GM12878 (cell line): Measurements from ENCODE around the gene EXOSC1. TPM values are rescaled to one million over a fixed set of nuclear protein-coding genes. Genes with fewer than 3 reads are reported as not detected.

Experiments
- ATAC-seq: fragments of 200-7000 bp; cut with Tn5 transposase; 3 replicates; pipeline ENCODE4 v1.9.1; 2020; ENCODE audit warnings: mild to moderate bottlenecking, moderate library complexity
- BruUV-seq: library from RNA; stranded (reverse); fragments of 400-500 nt; replicated peaks from 2 replicates; lab custom pipeline; 2021; lab: Mats Ljungman, UMichigan
- CTCF ChIA-PET: fragments of 300-600 bp; sonication (Branson Sonifier 250); formaldehyde crosslinking; extraction: SDS; loops from one replicate; lab custom pipeline; 2021; ENCODE audit warnings: inconsistent platforms; lab: Yijun Ruan, JAX
- POLR2A ChIA-PET: fragments of 350-600 bp; formaldehyde crosslinking; extraction: SDS; loops from one replicate; lab custom pipeline; 2021; ENCODE audit warnings: inconsistent platforms; lab: Charles Lee
- RAD21 ChIA-PET: fragments of 300-600 bp; sonication (Branson Sonifier 250); formaldehyde crosslinking; loops from one replicate; lab custom pipeline; 2023; ENCODE audit warnings: antibody characterized with exemption; ENCODE audit not compliant: unreplicated experiment; lab: Charles Lee
- SMC1A ChIA-PET: fragments of 300-600 bp; sonication (Branson Sonifier 250); formaldehyde crosslinking; loops from one replicate; lab custom pipeline; 2023; ENCODE audit not compliant: unreplicated experiment, uncharacterized antibody; lab: Charles Lee
- DNase-seq: peaks from one replicate; pipeline ENCODE4 v3.0.0-alpha.2; 2011; ENCODE audit warnings: low read depth, low spot score
- FAIRE-seq: peaks from 3 replicates; lab custom pipeline; 2011; peaks lifted over from hg19 to GRCh38; lab: Jason Lieb, UNC
- H2AFZ ChIP-seq: 2 replicates; pipeline ENCODE4 v1.6.0; 2011; ENCODE audit warnings: low read depth, low read length, control low read depth; ENCODE audit not compliant: control insufficient read depth
- H3K27ac ChIP-seq: 2 replicates; pipeline ENCODE4 v1.5.1; 2011; ENCODE audit warnings: control low read depth; ENCODE audit not compliant: control insufficient read depth, insufficient read depth
- H3K27me3 ChIP-seq, 2 experiments: replicated peaks in 1 of 2; 2 replicates each; pipeline versions ENCODE4 v1.6.0 to v1.6.1; 2011; ENCODE audit warnings: low read length in 1 of 2; ENCODE audit not compliant: control insufficient read depth in 2 of 2, insufficient read depth in 2 of 2
- H3K36me3 ChIP-seq, 2 experiments: 2 replicates each; pipeline ENCODE4 v1.5.1; 2011; ENCODE audit warnings: low read length in 1 of 2; ENCODE audit not compliant: control insufficient read depth in 2 of 2, insufficient read depth in 2 of 2
- H3K4me1 ChIP-seq: 2 replicates; pipeline ENCODE4 v1.6.1; 2011; ENCODE audit warnings: mild to moderate bottlenecking, low read length, moderate library complexity, mixed read lengths; ENCODE audit not compliant: control insufficient read depth, insufficient read depth
- H3K4me2 ChIP-seq: 2 replicates; pipeline ENCODE4 v1.6.0; 2011; ENCODE audit warnings: control low read depth; ENCODE audit not compliant: control insufficient read depth, insufficient read depth
- H3K4me3 ChIP-seq: fragments of 200-600 bp; sonication (generic); 2 replicates; pipeline ENCODE4 v1.5.1; 2016
- H3K79me2 ChIP-seq: 2 replicates; pipeline ENCODE4 v1.6.0; 2011; ENCODE audit warnings: low read length; ENCODE audit not compliant: control insufficient read depth, insufficient read depth
- H3K9ac ChIP-seq: 2 replicates; pipeline ENCODE4 v1.8.0; 2011; ENCODE audit warnings: low read length, control low read depth, mixed read lengths; ENCODE audit not compliant: control insufficient read depth, insufficient read depth
- H3K9me3 ChIP-seq: replicated peaks from 3 replicates; pipeline ENCODE4 v1.5.1; 2011; ENCODE audit warnings: mild to moderate bottlenecking, low read length; ENCODE audit not compliant: control insufficient read depth, insufficient read depth
- H4K20me1 ChIP-seq: 2 replicates; pipeline ENCODE4 v1.6.0; 2011; ENCODE audit not compliant: control insufficient read depth, insufficient read depth
- CBFB ChIP-seq: IDR thresholded peaks from 2 replicates; pipeline ENCODE4 v1.6.1; 2016; ENCODE audit warnings: antibody characterized with exemption, low read depth
- GATAD2B ChIP-seq: fragments of 450-650 bp; conservative IDR thresholded peaks from 2 replicates; pipeline ENCODE4 v1.6.1; 2017; ENCODE audit warnings: low read depth, mild to moderate bottlenecking, moderate library complexity
- MXI1 ChIP-seq: fragments of 150-350 bp; IDR thresholded peaks from 2 replicates; pipeline ENCODE4 v1.6.1; 2011; ENCODE audit warnings: low read depth, mild to moderate bottlenecking, inconsistent platforms, low read length, improper control_type of control experiment
- NBN ChIP-seq: fragments of 450-650 bp; IDR thresholded peaks from 2 replicates; pipeline ENCODE4 v1.6.1; 2016
- POLR2A ChIP-seq: IDR thresholded peaks from 2 replicates; pipeline ENCODE4 v1.6.1; 2011; ENCODE audit warnings: low read depth, mild to moderate bottlenecking, low read length
- RAD51 ChIP-seq: fragments of 450-650 bp; IDR thresholded peaks from 2 replicates; pipeline ENCODE4 v1.6.1; 2016; ENCODE audit warnings: moderate library complexity, mild to moderate bottlenecking, inconsistent platforms
- RB1 ChIP-seq: fragments of 450-650 bp; formaldehyde crosslinking; IDR thresholded peaks from 2 replicates; pipeline ENCODE4 v1.6.1; 2017; ENCODE audit warnings: mild to moderate bottlenecking, borderline replicate concordance
- RBBP5 ChIP-seq: fragments of 200-600 bp; sonication (generic); conservative IDR thresholded peaks from 2 replicates; pipeline ENCODE4 v1.6.1; 2016
- SIN3A ChIP-seq: IDR thresholded peaks from 2 replicates; pipeline ENCODE4 v1.6.1; 2012; ENCODE audit warnings: low read depth, low read length, improper control_type of control experiment
- TCF7 ChIP-seq: IDR thresholded peaks from 2 replicates; pipeline ENCODE4 v1.6.1; 2014; ENCODE audit warnings: antibody characterized with exemption, borderline replicate concordance
- ZNF622 ChIP-seq: fragments of 450-650 bp; IDR thresholded peaks from 2 replicates; pipeline ENCODE4 v1.6.1; 2017; ENCODE audit warnings: mild to moderate bottlenecking, inconsistent platforms
- WGBS: methylation state at CpG from one replicate; pipeline ENCODE4 v1.1.6; 2016; ENCODE audit warnings: low lambda C conversion rate; ENCODE audit not compliant: insufficient replicate concordance, insufficient coverage; ENCODE audit errors: missing lambda C conversion rate; 5-methylcytosine and 5-hydroxymethylcytosine counted together
- in situ Hi-C: fragments of 300-500 bp; cut with MboI; formaldehyde crosslinking; loops from 9 replicates; pipeline ENCODE4 v1.14.3; 2018; ENCODE audit warnings: mixed read lengths
- intact Hi-C: fragments of 100-400 bp; cut with micrococcal nuclease; formaldehyde crosslinking; loops from one replicate; pipeline ENCODE4 v1.14.2; 2022; ENCODE audit not compliant: unreplicated experiment
- polyA plus RNA-seq, 11 experiments: library from polyadenylated mRNA; depleted of rRNA in 4 of 11; unstranded in 6 of 11; stranded (reverse) in 5 of 11; fragments of >200 nt; fragmentation: Nextera tagmentation in 4 of 11; fragmentation: Illumina TruSeq in 1 of 11; extraction: Ambion mirVana in 4 of 11; extraction: Trizol in 1 of 11; gene quantifications; 1 replicate in 1 of 11; 2 replicates in 10 of 11; pipeline versions ENCODE4 v1.2.1 to v1.2.3, GENCODE V29; 2011 to 2016; ENCODE audit warnings: inconsistent platforms in 2 of 11, missing spikeins in 2 of 11, low read depth in 1 of 11
- total RNA-seq, 4 experiments: library from RNA; depleted of rRNA in 3 of 4; stranded (reverse); fragments of >200 nt in 3 of 4; fragmentation: Illumina TruSeq in 1 of 4; extraction: Trizol in 1 of 4; gene quantifications; 2 replicates each; pipeline versions ENCODE4 v1.2.1 to v1.2.3, GENCODE V29; 2013 to 2021
- TF ChIP-seq, protein P1 (sequence below): IDR thresholded peaks from 2 replicates; pipeline ENCODE4 v1.6.1; 2011; ENCODE audit warnings: borderline replicate concordance, low read depth, mild to moderate bottlenecking, moderate library complexity, low read length; ENCODE audit not compliant: insufficient read depth, poor library complexity, severe bottlenecking

EXOSC1 gene
- total and polyA plus RNA-seq, 10 of the 15 experiments (the other 5 are each of a cell fraction or from before 2014, with no cell fraction given): 43.4 to 121 (median 75.1) TPM

DNA sequence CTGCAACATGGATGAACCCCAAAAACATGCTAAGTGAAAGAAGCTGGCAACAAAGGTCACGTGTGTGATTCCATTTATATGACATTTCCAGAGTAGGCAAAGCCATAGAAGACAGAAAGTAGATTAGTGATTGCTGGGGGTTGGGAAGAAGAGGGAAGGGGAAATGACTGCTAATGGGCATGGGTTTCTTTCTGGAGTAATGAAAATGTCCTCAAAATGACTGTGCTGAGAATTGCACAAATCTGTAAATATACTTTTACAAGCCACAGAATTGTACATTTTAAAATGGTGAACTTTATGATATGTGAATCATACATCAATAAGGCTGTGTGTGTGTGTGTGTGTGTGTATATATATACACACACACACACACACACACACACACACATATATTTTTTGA, 36.6 kb upstream of the EXOSC1 start:
- no peak overlapping the region for H3K4me2 ChIP-seq
- SMC1A ChIA-PET: no interaction called here
- RAD21 ChIA-PET: no interaction called here
- H3K27ac ChIP-seq: no peak overlapping the region
- H3K9ac ChIP-seq: no peak overlapping the region
- in situ Hi-C loops: no loop called here
- POLR2A ChIA-PET: interaction anchor here (0.5 kb wide), 1 partner anchor 670 kb away, joined by 4 read pairs; no protein-coding TSS in a partner anchor
- TF ChIP-seq ZNF622 (no peak), RBBP5 (no peak), CBFB (no peak), GATAD2B (no peak), RB1 (no peak), POLR2A (no peak), MXI1 (no peak), SIN3A (no peak), RAD51 (no peak), NBN (no peak), TCF7 (no peak)
- TF ChIP-seq, protein P1, sequence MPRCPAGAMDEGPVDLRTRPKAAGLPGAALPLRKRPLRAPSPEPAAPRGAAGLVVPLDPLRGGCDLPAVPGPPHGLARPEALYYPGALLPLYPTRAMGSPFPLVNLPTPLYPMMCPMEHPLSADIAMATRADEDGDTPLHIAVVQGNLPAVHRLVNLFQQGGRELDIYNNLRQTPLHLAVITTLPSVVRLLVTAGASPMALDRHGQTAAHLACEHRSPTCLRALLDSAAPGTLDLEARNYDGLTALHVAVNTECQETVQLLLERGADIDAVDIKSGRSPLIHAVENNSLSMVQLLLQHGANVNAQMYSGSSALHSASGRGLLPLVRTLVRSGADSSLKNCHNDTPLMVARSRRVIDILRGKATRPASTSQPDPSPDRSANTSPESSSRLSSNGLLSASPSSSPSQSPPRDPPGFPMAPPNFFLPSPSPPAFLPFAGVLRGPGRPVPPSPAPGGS: no peak
- TF ChIP-seq, all 136 proteins: peak for 0
- no peaks in the 10 kb centered on the region for H4K20me1 ChIP-seq
- 80% methylated on average over 1 of the region's 1 CpG for WGBS
- no peaks in the 10 kb centered on the region for H3K9me3 ChIP-seq
- H3K36me3 ChIP-seq: peaks cover 5 to 23% of the 10 kb centered on the region in 2 experiments
- no peaks in the 10 kb centered on the region for H3K27me3 ChIP-seq
- CTCF ChIA-PET: no interaction called here
- DNase-seq: no peak
- intact Hi-C loops: no loop called here
- H2AFZ ChIP-seq: no peak overlapping the region
- H3K4me3 ChIP-seq: no peak overlapping the region
- no peaks in the 10 kb centered on the region for H3K4me1 ChIP-seq
- no TSS peak for BruUV-seq
- ATAC-seq: no peak
- no peak for FAIRE-seq
- H3K79me2 ChIP-seq: peaks cover 13% of the 10 kb centered on the region
